Measurements from ENCODE around the gene CADPS2. TPM values are rescaled to one million over a fixed set of nuclear protein-coding genes. Genes with fewer than 3 reads are reported as not detected.
A peak's percentile ranks its signal among the peaks of the same experiment; 100 is the strongest.

The CADPS2 gene
- total RNA-seq, 1 donor from 2014 or later, result 6.4 TPM

DNA sequence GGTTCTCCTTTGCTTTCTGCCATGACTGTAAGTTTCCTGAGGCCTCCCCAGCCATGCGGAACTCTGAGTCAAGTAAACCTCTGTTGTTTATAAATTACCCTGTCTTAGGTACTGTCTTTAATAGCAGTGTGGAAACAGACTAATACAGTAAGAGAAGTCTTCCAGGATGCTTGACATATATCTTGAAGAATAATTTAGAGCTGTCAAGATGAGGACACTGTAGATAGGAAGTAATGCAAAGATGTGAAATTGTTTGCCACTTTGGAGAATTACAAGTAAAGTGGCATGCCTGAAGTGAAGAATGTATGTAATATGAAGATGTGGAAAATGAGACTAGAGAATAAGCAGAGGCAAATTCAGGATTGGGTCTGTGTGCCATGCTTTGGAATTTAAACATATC lies 2.9 kb upstream of the CADPS2 start:
- peaks cover 4% of the 10 kb centered on the region for H3K4me1 ChIP-seq (ENCODE audit: insufficient read depth, low read length)
- no peaks in the 10 kb centered on the region for H3K36me3 Mint-ChIP-seq (ENCODE audit: low read depth, unreplicated experiment)
- DNase-seq (ENCODE audit: low read depth), result no peak
- no peak overlapping the region for H2AFZ ChIP-seq (ENCODE audit: low read depth, low read length)
- no peak overlapping the region for H3K9ac ChIP-seq (ENCODE audit: low read length)
- peaks cover 2% of the 10 kb centered on the region for H3K27me3 Mint-ChIP-seq (ENCODE audit: low read depth, unreplicated experiment)
- H3K79me2 ChIP-seq (ENCODE audit: insufficient read depth, low read length), result no peaks in the 10 kb centered on the region
- no peak overlapping the region for H3K27ac ChIP-seq (ENCODE audit: low read depth, low read length)
- H3K4me3 ChIP-seq (ENCODE audit: insufficient read depth, low read depth, low read length), result no peak overlapping the region
- no peak overlapping the region for H3K27ac Mint-ChIP-seq (ENCODE audit: unreplicated experiment)
- H3K36me3 ChIP-seq (ENCODE audit: insufficient read depth, low read length), result no peaks in the 10 kb centered on the region
- TF ChIP-seq, protein P1, sequence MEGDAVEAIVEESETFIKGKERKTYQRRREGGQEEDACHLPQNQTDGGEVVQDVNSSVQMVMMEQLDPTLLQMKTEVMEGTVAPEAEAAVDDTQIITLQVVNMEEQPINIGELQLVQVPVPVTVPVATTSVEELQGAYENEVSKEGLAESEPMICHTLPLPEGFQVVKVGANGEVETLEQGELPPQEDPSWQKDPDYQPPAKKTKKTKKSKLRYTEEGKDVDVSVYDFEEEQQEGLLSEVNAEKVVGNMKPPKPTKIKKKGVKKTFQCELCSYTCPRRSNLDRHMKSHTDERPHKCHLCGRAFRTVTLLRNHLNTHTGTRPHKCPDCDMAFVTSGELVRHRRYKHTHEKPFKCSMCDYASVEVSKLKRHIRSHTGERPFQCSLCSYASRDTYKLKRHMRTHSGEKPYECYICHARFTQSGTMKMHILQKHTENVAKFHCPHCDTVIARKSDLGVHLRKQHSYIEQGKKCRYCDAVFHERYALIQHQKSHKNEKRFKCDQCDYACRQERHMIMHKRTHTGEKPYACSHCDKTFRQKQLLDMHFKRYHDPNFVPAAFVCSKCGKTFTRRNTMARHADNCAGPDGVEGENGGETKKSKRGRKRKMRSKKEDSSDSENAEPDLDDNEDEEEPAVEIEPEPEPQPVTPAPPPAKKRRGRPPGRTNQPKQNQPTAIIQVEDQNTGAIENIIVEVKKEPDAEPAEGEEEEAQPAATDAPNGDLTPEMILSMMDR (IDR thresholded peaks at IDR 0.05; ENCODE audit: insufficient read depth, low read depth, low read length), result no peak
- no peak for TF ChIP-seq EZH2 (IDR thresholded peaks at IDR 0.05; ENCODE audit: insufficient read depth, low read length)
- no peaks in the 10 kb centered on the region for H3K9me3 ChIP-seq (ENCODE audit: insufficient read depth, low read depth, low read length)
- no peak overlapping the region for H3K4me2 ChIP-seq (ENCODE audit: low read length)
- H3K4me3 Mint-ChIP-seq (ENCODE audit: unreplicated experiment), result no peak overlapping the region
- no peaks in the 10 kb centered on the region for H4K20me1 ChIP-seq (ENCODE audit: insufficient read depth, low read length)
- H3K27me3 ChIP-seq (ENCODE audit: insufficient read depth, low read length), result no peaks in the 10 kb centered on the region
- FAIRE-seq, result no peak
- H3K4me1 Mint-ChIP-seq (ENCODE audit: low read depth, unreplicated experiment), result peaks cover 7% of the 10 kb centered on the region
- H3K9me3 Mint-ChIP-seq (ENCODE audit: unreplicated experiment), result no peaks in the 10 kb centered on the region

DNA sequence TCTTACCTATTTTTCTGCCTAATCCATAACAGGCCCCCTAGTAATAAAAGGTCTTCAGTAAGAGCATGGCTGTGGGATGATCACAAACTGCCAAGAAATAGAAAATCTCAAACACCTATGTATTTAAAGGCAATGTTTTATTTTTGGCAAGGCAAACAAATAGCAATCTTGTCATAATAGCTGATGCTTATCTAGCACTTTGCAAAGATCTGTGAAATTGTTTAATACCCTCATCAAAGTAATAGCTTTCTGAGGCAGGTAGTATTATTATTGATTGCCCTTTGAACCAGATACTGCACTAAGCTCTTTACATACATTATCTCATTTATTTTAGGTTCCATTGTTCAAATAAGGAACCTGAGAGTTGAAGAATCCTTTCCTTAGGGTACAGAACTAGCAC lies 1.6 kb upstream of the CADPS2 start:
- no peak for FAIRE-seq
- no peak for TF ChIP-seq EZH2 (IDR thresholded peaks at IDR 0.05; ENCODE audit: insufficient read depth, low read length)
- TF ChIP-seq, protein P1 (IDR thresholded peaks at IDR 0.05; ENCODE audit: insufficient read depth, low read depth, low read length), result no peak
- Histone ChIP-seq H3K9me3 (ENCODE audit: insufficient read depth, low read depth, low read length) (no peaks in the 10 kb centered on the region), H3K27me3 (ENCODE audit: insufficient read depth, low read length) (no peaks in the 10 kb centered on the region), H3K4me2 (ENCODE audit: low read length) (no peak overlapping the region), H3K4me1 (ENCODE audit: insufficient read depth, low read length) (peaks cover 4% of the 10 kb centered on the region), H3K36me3 (ENCODE audit: insufficient read depth, low read length) (no peaks in the 10 kb centered on the region), H3K27ac (ENCODE audit: low read depth, low read length) (no peak overlapping the region), H3K9ac (ENCODE audit: low read length) (no peak overlapping the region), H3K79me2 (ENCODE audit: insufficient read depth, low read length) (no peaks in the 10 kb centered on the region), H3K4me3 (ENCODE audit: insufficient read depth, low read depth, low read length) (no peak overlapping the region), H4K20me1 (ENCODE audit: insufficient read depth, low read length) (no peaks in the 10 kb centered on the region), H2AFZ (ENCODE audit: low read depth, low read length) (no peak overlapping the region)
- no peak overlapping the region for H3K27ac Mint-ChIP-seq (ENCODE audit: unreplicated experiment)
- no peak for DNase-seq (ENCODE audit: low read depth)
- H3K36me3 Mint-ChIP-seq (ENCODE audit: low read depth, unreplicated experiment), result no peaks in the 10 kb centered on the region
- H3K4me3 Mint-ChIP-seq (ENCODE audit: unreplicated experiment), result peak overlapping the region; percentile 90
- no peaks in the 10 kb centered on the region for H3K9me3 Mint-ChIP-seq (ENCODE audit: unreplicated experiment)
- H3K4me1 Mint-ChIP-seq (ENCODE audit: low read depth, unreplicated experiment), result peaks cover 7% of the 10 kb centered on the region
- H3K27me3 Mint-ChIP-seq (ENCODE audit: low read depth, unreplicated experiment), result peaks cover 2% of the 10 kb centered on the region

DNA sequence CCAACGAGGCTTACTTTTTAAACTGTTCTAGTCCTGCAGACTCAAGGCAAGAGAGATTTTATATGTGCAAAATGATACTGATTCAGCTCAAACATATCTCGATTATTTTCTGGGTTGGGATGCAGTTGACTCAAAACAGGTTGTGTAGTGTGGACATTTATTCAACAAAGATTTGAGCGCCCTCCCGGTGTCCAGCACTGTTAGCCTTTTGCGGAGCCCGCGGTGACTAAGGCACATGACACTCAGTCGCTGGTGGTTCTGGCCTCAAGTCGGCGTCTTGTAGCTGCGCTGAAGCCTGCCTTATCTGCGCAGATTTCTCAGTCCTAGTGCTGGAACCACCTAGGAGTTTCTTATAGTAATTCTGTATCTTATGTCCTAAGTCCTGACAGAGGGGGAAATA lies 938 bp upstream of the CADPS2 start:
- H3K4me3 Mint-ChIP-seq (ENCODE audit: unreplicated experiment), result peak overlapping the region; percentile 90
- Histone ChIP-seq H3K36me3 (ENCODE audit: insufficient read depth, low read length) (no peaks in the 10 kb centered on the region), H3K4me2 (ENCODE audit: low read length) (peak overlapping the region; percentile 90), H3K79me2 (ENCODE audit: insufficient read depth, low read length) (no peaks in the 10 kb centered on the region), H3K4me1 (ENCODE audit: insufficient read depth, low read length) (peaks cover 4% of the 10 kb centered on the region), H3K9me3 (ENCODE audit: insufficient read depth, low read depth, low read length) (no peaks in the 10 kb centered on the region), H3K9ac (ENCODE audit: low read length) (peak overlapping the region; percentile 81), H2AFZ (ENCODE audit: low read depth, low read length) (peak overlapping the region; percentile 96), H3K4me3 (ENCODE audit: insufficient read depth, low read depth, low read length) (peak overlapping the region; percentile 90), H4K20me1 (ENCODE audit: insufficient read depth, low read length) (no peaks in the 10 kb centered on the region), H3K27me3 (ENCODE audit: insufficient read depth, low read length) (no peaks in the 10 kb centered on the region), H3K27ac (ENCODE audit: low read depth, low read length) (no peak overlapping the region)
- no peak for TF ChIP-seq EZH2 (IDR thresholded peaks at IDR 0.05; ENCODE audit: insufficient read depth, low read length)
- TF ChIP-seq, protein P1 (IDR thresholded peaks at IDR 0.05; ENCODE audit: insufficient read depth, low read depth, low read length), result no peak
- H3K27me3 Mint-ChIP-seq (ENCODE audit: low read depth, unreplicated experiment), result peaks cover 2% of the 10 kb centered on the region
- H3K9me3 Mint-ChIP-seq (ENCODE audit: unreplicated experiment), result no peaks in the 10 kb centered on the region
- DNase-seq (ENCODE audit: low read depth) (peak; percentile 75), FAIRE-seq (no peak)
- H3K36me3 Mint-ChIP-seq (ENCODE audit: low read depth, unreplicated experiment), result no peaks in the 10 kb centered on the region
- peak overlapping the region; percentile 63 for H3K27ac Mint-ChIP-seq (ENCODE audit: unreplicated experiment)
- H3K4me1 Mint-ChIP-seq (ENCODE audit: low read depth, unreplicated experiment), result peaks cover 7% of the 10 kb centered on the region
